Cardiac fibroblast (primary cell): ENCODE results near the gene CLIP4.

ENCODE experiments used
- DNase-seq, 2 donors: peaks; one replicate each; pipeline versions ENCODE4 v3.0.0 to v3.0.0-alpha.2; 2010; ENCODE audit warnings: low read depth in 2 of 2
- H3K4me3 ChIP-seq, 2 donors: replicated peaks in 1 of 2; 1 replicate in 1 of 2; 2 replicates in 1 of 2; pipeline ENCODE4 v1.5.1; 2011; ENCODE audit warnings: low read depth in 2 of 2, low read length in 2 of 2, mild to moderate bottlenecking in 2 of 2, moderate library complexity in 1 of 2
- TF ChIP-seq, protein P1 (sequence below): IDR thresholded peaks from one replicate; pipeline ENCODE4 v1.5.1; 2011; ENCODE audit warnings: low read depth, mild to moderate bottlenecking, low read length, inconsistent platforms

CLIP4 gene

DNA sequence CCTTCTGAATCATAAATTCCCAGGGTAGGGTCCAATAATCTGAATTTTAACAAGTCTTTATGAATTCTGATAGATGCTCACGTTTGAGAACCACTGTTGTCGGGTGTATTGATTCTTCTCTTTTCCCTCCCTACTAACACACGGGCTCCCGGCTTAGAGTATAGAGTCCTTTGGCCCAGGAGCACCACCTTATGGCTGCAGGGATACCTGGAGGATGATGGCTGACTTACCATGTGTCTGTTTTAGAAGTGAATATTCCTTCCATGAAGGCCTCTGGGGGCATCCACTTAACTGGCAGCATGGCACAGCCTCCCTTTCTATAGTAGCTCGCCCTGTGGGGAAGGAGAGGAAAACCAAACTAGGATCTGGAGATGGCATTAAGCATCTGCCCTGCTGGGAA, 91.7 kb downstream of the CLIP4 start:
- no peak for DNase-seq
- TF ChIP-seq, protein P1, sequence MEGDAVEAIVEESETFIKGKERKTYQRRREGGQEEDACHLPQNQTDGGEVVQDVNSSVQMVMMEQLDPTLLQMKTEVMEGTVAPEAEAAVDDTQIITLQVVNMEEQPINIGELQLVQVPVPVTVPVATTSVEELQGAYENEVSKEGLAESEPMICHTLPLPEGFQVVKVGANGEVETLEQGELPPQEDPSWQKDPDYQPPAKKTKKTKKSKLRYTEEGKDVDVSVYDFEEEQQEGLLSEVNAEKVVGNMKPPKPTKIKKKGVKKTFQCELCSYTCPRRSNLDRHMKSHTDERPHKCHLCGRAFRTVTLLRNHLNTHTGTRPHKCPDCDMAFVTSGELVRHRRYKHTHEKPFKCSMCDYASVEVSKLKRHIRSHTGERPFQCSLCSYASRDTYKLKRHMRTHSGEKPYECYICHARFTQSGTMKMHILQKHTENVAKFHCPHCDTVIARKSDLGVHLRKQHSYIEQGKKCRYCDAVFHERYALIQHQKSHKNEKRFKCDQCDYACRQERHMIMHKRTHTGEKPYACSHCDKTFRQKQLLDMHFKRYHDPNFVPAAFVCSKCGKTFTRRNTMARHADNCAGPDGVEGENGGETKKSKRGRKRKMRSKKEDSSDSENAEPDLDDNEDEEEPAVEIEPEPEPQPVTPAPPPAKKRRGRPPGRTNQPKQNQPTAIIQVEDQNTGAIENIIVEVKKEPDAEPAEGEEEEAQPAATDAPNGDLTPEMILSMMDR, result no peak
- H3K4me3 ChIP-seq, result no peak overlapping the region

DNA sequence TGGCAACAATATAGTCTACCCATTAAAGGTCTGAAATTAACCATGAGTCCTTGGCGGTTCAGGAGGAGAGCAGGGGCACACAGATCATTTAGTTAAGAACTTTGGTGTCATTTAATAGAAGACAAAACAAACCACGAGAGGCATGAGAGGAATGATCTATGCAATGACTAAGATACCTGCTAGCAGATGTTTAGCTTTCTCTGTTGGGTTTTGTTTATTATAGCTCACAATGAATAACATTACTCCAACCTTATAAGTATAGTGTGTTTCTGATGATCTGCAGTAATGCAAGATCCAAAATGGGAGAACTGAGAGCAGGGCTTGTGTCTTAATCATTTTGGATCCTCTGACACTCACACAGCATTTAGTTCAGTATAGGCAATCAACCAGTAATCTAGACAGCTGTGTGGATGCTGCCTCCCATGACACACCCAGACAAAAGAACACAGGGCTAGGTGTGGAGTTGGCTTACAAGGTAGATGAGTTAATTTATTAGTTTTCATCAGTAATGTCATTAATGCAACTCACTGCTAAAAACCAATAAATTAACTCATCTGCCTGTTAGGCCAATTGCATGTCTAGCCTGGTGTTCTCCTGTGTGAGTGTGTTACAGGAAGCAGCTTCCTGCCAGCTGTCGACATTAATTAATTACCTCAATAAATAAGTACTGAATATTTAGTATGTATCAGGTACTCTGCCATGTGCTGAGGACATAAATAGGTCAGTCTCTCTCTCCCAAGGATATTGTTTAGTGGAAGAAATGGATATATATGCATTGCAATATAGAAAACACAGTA, 92.3 kb downstream of the CLIP4 start:
- H3K4me3 ChIP-seq, result no peak overlapping the region
- DNase-seq, result no peak
- TF ChIP-seq, protein P1, result no peak

DNA sequence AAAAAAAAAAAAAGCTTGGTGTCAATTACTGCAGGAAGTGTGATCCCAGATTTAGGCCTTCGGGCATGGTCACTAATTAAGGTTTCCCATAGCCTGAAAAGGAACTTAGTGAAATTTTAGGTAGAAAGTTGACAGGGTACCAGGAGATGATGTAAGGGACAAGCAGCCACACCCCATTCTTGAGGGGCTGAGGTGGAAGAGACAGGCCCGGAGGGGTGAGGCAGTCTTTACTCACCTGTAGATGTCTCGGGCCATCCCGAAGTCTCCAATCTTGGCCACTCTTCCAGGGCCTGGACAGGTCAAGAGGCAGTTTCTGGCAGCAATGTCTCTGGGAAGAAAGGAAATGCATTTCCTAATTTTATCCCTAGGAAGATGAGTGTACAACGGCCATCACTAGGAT, 94.3 kb downstream of the CLIP4 start:
- H3K4me3 ChIP-seq, result no peak overlapping the region
- no peak for DNase-seq
- TF ChIP-seq, protein P1, result no peak

DNA sequence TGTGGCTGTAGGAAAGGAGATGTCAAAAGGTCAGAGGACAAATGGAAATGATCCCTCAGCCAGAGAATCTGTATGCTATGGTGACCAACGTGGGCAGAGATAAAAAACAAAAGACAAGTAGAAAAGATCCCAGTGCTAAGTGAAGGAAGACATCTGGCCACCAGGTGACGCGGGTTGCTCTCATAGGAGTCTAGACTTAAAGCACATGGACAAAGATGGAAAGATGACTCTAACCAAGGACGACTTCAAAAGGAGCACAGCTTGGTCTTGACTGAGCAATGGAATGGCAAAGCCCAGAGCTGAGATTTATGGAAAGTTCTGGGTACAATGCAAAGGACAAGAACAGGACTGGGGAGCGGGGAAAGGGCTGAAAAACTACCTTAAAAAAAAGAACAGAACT, 96.8 kb downstream of the CLIP4 start:
- DNase-seq, result no peak
- no peak overlapping the region for H3K4me3 ChIP-seq
- TF ChIP-seq, protein P1, result peak; percentile 4

DNA sequence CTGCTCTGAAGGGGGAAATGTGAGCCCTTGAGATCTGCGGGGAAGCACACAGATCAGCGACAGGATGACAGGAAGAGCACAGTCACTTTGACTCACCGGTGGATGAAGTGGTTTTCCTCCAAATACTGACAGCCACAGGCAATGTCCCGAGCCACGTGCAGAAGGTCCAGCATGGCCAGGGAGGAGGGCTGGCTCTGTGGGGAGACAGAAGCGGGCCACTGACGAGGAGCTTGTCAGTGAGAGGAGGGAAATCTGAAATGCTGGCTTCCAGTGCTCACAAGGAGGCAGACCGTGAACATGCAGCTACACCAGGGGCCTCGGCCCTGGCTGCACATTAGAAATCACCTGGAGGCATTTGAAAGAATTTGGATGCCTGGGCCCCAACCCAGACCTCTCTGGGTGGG, 98.7 kb downstream of the CLIP4 start:
- no peak overlapping the region for H3K4me3 ChIP-seq
- no peak for DNase-seq

DNA sequence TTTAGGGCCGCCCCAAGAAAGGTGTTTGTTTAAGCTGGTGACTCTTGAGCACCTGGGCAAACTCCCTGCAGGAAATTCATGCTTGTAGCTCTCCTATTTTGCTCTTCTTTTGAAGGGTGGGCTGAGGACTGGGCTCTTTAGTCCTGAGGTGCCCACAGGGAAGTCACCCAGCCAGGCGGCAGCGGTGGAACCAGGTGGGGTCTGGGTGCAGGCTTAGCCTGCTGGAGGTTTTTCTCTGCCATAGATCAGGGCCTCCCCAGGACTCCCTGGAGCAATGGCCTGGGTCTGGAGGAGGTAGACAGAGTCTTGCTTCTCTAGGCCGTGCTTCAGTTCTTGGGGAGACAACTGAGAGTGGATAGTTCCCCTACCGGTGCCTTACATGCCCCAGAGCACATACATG, 99.9 kb downstream of the CLIP4 start:
- no peak overlapping the region for H3K4me3 ChIP-seq
- no peak for DNase-seq
- TF ChIP-seq, protein P1, result no peak

More for the DNA sequence above, 98.7 kb downstream of the CLIP4 start:
- TF ChIP-seq, protein P1, result no peak
